ENCODE measurements around the gene STRN3. TPM values are rescaled to one million over a fixed set of nuclear protein-coding genes. Genes with fewer than 3 reads are reported as not detected.
"Not testable (repeated sequence)": the region's sequence is repeated elsewhere in the genome, so short reads cannot be mapped to it uniquely, and the experiment has no call there.

STRN3 gene
- total RNA-seq, 1 experiment from 2014 or later, result 44.2 TPM

- TF ChIP-seq EZH2 (IDR thresholded peaks at IDR 0.05; ENCODE audit: borderline replicate concordance, low read depth, low read length, poor library complexity, severe bottlenecking) (no peak), CTCF (conservative IDR thresholded peaks at IDR 0.05; ENCODE audit: low read depth, low read length) (no peak)
- Histone ChIP-seq H3K9me3 (ENCODE audit: low read depth, low read length, poor library complexity, severe bottlenecking) (no peaks in the 10 kb centered on the region), H3K4me3 (ENCODE audit: low read depth, low read length, poor library complexity, severe bottlenecking) (no peak overlapping the region), H3K27ac (ENCODE audit: low read depth, low read length, poor library complexity, severe bottlenecking) (no peak overlapping the region), H3K36me3 (ENCODE audit: insufficient read depth, low read length, poor library complexity, severe bottlenecking) (no peaks in the 10 kb centered on the region), H3K27me3 (replicated peaks; ENCODE audit: insufficient read depth, low read depth, low read length, poor library complexity) (no peaks in the 10 kb centered on the region), H3K4me1 (ENCODE audit: insufficient read depth, low read length, poor library complexity, severe bottlenecking) (no peaks in the 10 kb centered on the region)
- POLR2A ChIA-PET (ENCODE audit: low non-redundant PET), result no interaction called here
- intact Hi-C loops (cut with micrococcal nuclease; ENCODE audit: unreplicated experiment), result no loop called here
- CTCF ChIA-PET, result no interaction called here
- DNase-seq (ENCODE audit: low spot score), result no peak
- BruUV-seq (replicated peaks), result no TSS peak
These were observed 48.4 kb downstream of the STRN3 start for GRCh38 chr14:30977752-30978151.

- no TSS peak for BruUV-seq (replicated peaks)
- H3K27ac ChIP-seq (ENCODE audit: low read depth, low read length, poor library complexity, severe bottlenecking), result no peak overlapping the region
- intact Hi-C loops (cut with micrococcal nuclease; ENCODE audit: unreplicated experiment), result no loop called here
- no peaks in the 10 kb centered on the region for H3K36me3 ChIP-seq (ENCODE audit: insufficient read depth, low read length, poor library complexity, severe bottlenecking)
- TF ChIP-seq CTCF (conservative IDR thresholded peaks at IDR 0.05; ENCODE audit: low read depth, low read length), result no peak
- TF ChIP-seq EZH2 (IDR thresholded peaks at IDR 0.05; ENCODE audit: borderline replicate concordance, low read depth, low read length, poor library complexity, severe bottlenecking), result no peak
- no peak overlapping the region for H3K4me3 ChIP-seq (ENCODE audit: low read depth, low read length, poor library complexity, severe bottlenecking)
- ChIA-PET CTCF (no interaction called here), POLR2A (ENCODE audit: low non-redundant PET) (no interaction called here)
- H3K9me3 ChIP-seq (ENCODE audit: low read depth, low read length, poor library complexity, severe bottlenecking), result no peaks in the 10 kb centered on the region
- H3K27me3 ChIP-seq (replicated peaks; ENCODE audit: insufficient read depth, low read depth, low read length, poor library complexity), result no peaks in the 10 kb centered on the region
- H3K4me1 ChIP-seq (ENCODE audit: insufficient read depth, low read length, poor library complexity, severe bottlenecking), result no peaks in the 10 kb centered on the region
- no peak for DNase-seq (ENCODE audit: low spot score)
These were observed 51.6 kb downstream of the STRN3 start for GRCh38 chr14:30974628-30975027.

- H3K27ac ChIP-seq (ENCODE audit: low read depth, low read length, poor library complexity, severe bottlenecking), result no peak overlapping the region
- H3K27me3 ChIP-seq (replicated peaks; ENCODE audit: insufficient read depth, low read depth, low read length, poor library complexity), result no peaks in the 10 kb centered on the region
- H3K9me3 ChIP-seq (ENCODE audit: low read depth, low read length, poor library complexity, severe bottlenecking), result no peaks in the 10 kb centered on the region
- no peaks in the 10 kb centered on the region for H3K4me1 ChIP-seq (ENCODE audit: insufficient read depth, low read length, poor library complexity, severe bottlenecking)
- TF ChIP-seq CTCF (conservative IDR thresholded peaks at IDR 0.05; ENCODE audit: low read depth, low read length) (no peak), EZH2 (IDR thresholded peaks at IDR 0.05; ENCODE audit: borderline replicate concordance, low read depth, low read length, poor library complexity, severe bottlenecking) (no peak)
- H3K36me3 ChIP-seq (ENCODE audit: insufficient read depth, low read length, poor library complexity, severe bottlenecking), result no peaks in the 10 kb centered on the region
- no peak overlapping the region for H3K4me3 ChIP-seq (ENCODE audit: low read depth, low read length, poor library complexity, severe bottlenecking)
- BruUV-seq (replicated peaks), result no TSS peak
- POLR2A ChIA-PET (ENCODE audit: low non-redundant PET), result no interaction called here
- CTCF ChIA-PET, result interaction anchor here (0.6 kb wide), 1 partner anchor 103 kb away, joined by 5 read pairs; no protein-coding TSS in a partner anchor
- intact Hi-C loops (cut with micrococcal nuclease; ENCODE audit: unreplicated experiment), result no loop called here
- no peak for DNase-seq (ENCODE audit: low spot score)
These were observed 53.1 kb downstream of the STRN3 start for GRCh38 chr14:30972882-30973582.

GRCh38 chr14:30972036-30972732 lies 54.0 kb downstream of the STRN3 start:
- H3K36me3 ChIP-seq (ENCODE audit: insufficient read depth, low read length, poor library complexity, severe bottlenecking); H3K4me3 ChIP-seq (ENCODE audit: low read depth, low read length, poor library complexity, severe bottlenecking); BruUV-seq (replicated peaks); intact Hi-C loops (cut with micrococcal nuclease; ENCODE audit: unreplicated experiment); H3K27ac ChIP-seq (ENCODE audit: low read depth, low read length, poor library complexity, severe bottlenecking); CTCF ChIA-PET; H3K4me1 ChIP-seq (ENCODE audit: insufficient read depth, low read length, poor library complexity, severe bottlenecking); H3K27me3 ChIP-seq (replicated peaks; ENCODE audit: insufficient read depth, low read depth, low read length, poor library complexity); DNase-seq (ENCODE audit: low spot score); H3K9me3 ChIP-seq (ENCODE audit: low read depth, low read length, poor library complexity, severe bottlenecking); POLR2A ChIA-PET (ENCODE audit: low non-redundant PET): not testable (repeated sequence)
